Heart right ventricle (tissue), 16 donors: ENCODE data around the gene PARP4. TPM values are rescaled to one million over a fixed set of nuclear protein-coding genes. Genes with fewer than 3 reads are reported as not detected.
A peak's percentile ranks its signal among the peaks of the same experiment; 100 is the strongest.

Source experiments
- ATAC-seq, 8 donors: fragments of 200-7000 bp; cut with Tn5 transposase; one replicate each; pipeline ENCODE4 v1.9.1; 2020; ENCODE audit warnings: mild to moderate bottlenecking in 8 of 8, moderate library complexity in 8 of 8, moderate number of reproducible peaks in 1 of 8
- DNase-seq, 2 donors: peaks; one replicate each; pipeline ENCODE4 v3.0.0-alpha.2; 2020
- H3K27ac ChIP-seq, 10 donors: fragments of 200-600 bp; sonication (generic) in 2 of 10; one replicate each; pipeline versions ENCODE4 v1.5.0 to v1.8.0; 2020 to 2022; ENCODE audit warnings: mild to moderate bottlenecking in 3 of 10
- H3K27me3 ChIP-seq, 7 donors: fragments of 200-600 bp; one replicate each; pipeline ENCODE4 v1.8.0; 2021 to 2022; ENCODE audit warnings: mild to moderate bottlenecking in 2 of 7
- H3K36me3 ChIP-seq, 9 donors: fragments of 200-600 bp; sonication (generic) in 1 of 9; one replicate each; pipeline versions ENCODE4 v1.5.0 to v1.8.0; 2020 to 2022; ENCODE audit warnings: mild to moderate bottlenecking in 2 of 9
- H3K4me1 ChIP-seq, 9 donors: fragments of 200-600 bp; sonication (generic) in 1 of 9; one replicate each; pipeline versions ENCODE4 v1.5.0 to v1.8.0; 2020 to 2022; ENCODE audit warnings: mild to moderate bottlenecking in 4 of 9
- H3K4me3 ChIP-seq, 10 donors: fragments of 200-600 bp; sonication (generic) in 2 of 10; one replicate each; pipeline versions ENCODE4 v1.5.0 to v1.8.0; 2020 to 2022; ENCODE audit warnings: mild to moderate bottlenecking in 7 of 10, moderate library complexity in 2 of 10
- H3K9me3 ChIP-seq, 11 donors: fragments of 200-600 bp in 10 of 11; sonication (generic) in 2 of 11; one replicate each; pipeline versions ENCODE4 v1.5.0 to v1.8.0; 2013 to 2022; ENCODE audit warnings: mild to moderate bottlenecking in 2 of 11, control low read depth in 1 of 11, moderate library complexity in 1 of 11
- WGBS, 2 donors: extraction: QIAGEN DNeasy Blood & Tissue Kit; methylation state at CpG; one replicate each; pipeline ENCODE4 v1.1.7; 2013; ENCODE audit warnings: inconsistent platforms in 1 of 2; 5-methylcytosine and 5-hydroxymethylcytosine counted together
- intact Hi-C, 10 donors: fragments of 100-400 bp; cut with DNase I; formaldehyde crosslinking; loops; one replicate each; pipeline versions ENCODE4 v1.11.1 to v1.14.2; 2022
- polyA plus RNA-seq, 2 donors: library from polyadenylated mRNA; stranded (reverse); fragments of 200-250 nt; gene quantifications; one replicate each; pipeline ENCODE4 v1.2.3, GENCODE V29; 2013
- total RNA-seq, 10 donors: library from RNA; stranded (reverse); fragmentation: NEBNext Ultra II Directional in 3 of 10; extraction: Animal tissue kit (Norgen Biotek cat#: 25700) in 3 of 10; gene quantifications; one replicate each; pipeline versions ENCODE4 v1.2.1 to v1.2.4, GENCODE V29; 2021 to 2023
- TF ChIP-seq, protein P1 (sequence below), 9 donors: fragments of 200-600 bp; sonication (generic) in 2 of 9; IDR thresholded peaks; one replicate each; pipeline versions ENCODE4 v1.5.0 to v1.8.0; 2021 to 2022; ENCODE audit warnings: antibody characterized with exemption in 9 of 9, mild to moderate bottlenecking in 5 of 9, moderate library complexity in 1 of 9
- donor health status: Arrhythmogenic right ventricular cardiomyopathy.
- donor health status: ischemic (EF 13 %, LVEDD 7.1; RV severe dilation, severe dysfunction).
- donor health status: healthy with polysubstance abuse.
- donor health status: DM: no; HTN: yes; CAD: no.
- donor health status: DM: no; HTN: no; CAD: no.
- donor health status: ischemic (EF 25% LVEDD 6.9; RV normal size, moderate dysfunction).
- donor health status: ischemic (EF 25% LVEDD 5.7; RV mildly dilated, moderate dysfunction).
- donor health status: healthy.
- donor health status: DM: yes; HTN: yes; CAD: no.
- donor health status: Ischemic cardiomyopathy.
- donor health status: ischemic (EF 35%, LVEDD 5.7; RV mildly dilated, moderate dysfunction).
- donor health status: nonischemic (EF 11% LVEDD 7.7; RV severe dilation, severe dysfunction).
- donor health status: DM: yes; HTN: yes; CAD: no.
- donor health status: PGD.
- donor health status: ischemic (EF 29% LVEDD 5.4; RV normal size, mild dysfunction).
- donor health status: nonischemic (EF 23%, LVEDD 6.1; RV moderate dilation, normal function).

Gene PARP4
- total and polyA plus RNA-seq, 12 donors, result 8.3 to 33.6 (median 22.9) TPM

DNA sequence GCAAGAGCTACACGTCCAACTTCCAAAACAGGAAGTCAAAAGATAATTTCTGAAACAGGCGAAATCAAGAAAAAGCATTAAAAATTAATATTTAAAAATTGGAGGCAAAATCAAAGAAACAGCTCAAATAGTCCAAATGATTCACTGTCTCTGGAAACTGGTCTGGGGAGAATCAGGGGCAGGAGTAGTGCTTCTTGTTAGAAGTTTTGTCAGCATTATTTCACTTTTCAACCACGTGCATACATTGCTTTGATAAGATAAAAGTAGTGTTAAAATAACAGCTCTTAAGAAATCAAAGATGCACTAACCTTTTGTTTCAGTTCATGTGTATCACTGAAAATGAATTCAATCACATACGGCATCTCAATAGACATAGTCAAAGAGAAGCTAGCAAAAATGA is 53.8 kb downstream of the PARP4 start:
- H3K9me3 ChIP-seq, result no peaks in the 10 kb centered on the region
- ATAC-seq, result no peak
- no peaks in the 10 kb centered on the region for H3K27me3 ChIP-seq
- no peak overlapping the region for H3K4me3 ChIP-seq
- intact Hi-C loops, result no loop called here
- H3K36me3 ChIP-seq, result peaks cover 0 to 92% (median 29%) of the 10 kb centered on the region in 9 donors
- H3K4me1 ChIP-seq, result peaks cover 0 to 14% (median 0%) of the 10 kb centered on the region in 9 donors
- no peak for DNase-seq
- peak overlapping the region in 1 of 10 donors; percentile 5 for H3K27ac ChIP-seq
- 77 to 78% methylated on average over 4 of the region's 4 CpGs for WGBS, 2 donors
- TF ChIP-seq, protein P1, sequence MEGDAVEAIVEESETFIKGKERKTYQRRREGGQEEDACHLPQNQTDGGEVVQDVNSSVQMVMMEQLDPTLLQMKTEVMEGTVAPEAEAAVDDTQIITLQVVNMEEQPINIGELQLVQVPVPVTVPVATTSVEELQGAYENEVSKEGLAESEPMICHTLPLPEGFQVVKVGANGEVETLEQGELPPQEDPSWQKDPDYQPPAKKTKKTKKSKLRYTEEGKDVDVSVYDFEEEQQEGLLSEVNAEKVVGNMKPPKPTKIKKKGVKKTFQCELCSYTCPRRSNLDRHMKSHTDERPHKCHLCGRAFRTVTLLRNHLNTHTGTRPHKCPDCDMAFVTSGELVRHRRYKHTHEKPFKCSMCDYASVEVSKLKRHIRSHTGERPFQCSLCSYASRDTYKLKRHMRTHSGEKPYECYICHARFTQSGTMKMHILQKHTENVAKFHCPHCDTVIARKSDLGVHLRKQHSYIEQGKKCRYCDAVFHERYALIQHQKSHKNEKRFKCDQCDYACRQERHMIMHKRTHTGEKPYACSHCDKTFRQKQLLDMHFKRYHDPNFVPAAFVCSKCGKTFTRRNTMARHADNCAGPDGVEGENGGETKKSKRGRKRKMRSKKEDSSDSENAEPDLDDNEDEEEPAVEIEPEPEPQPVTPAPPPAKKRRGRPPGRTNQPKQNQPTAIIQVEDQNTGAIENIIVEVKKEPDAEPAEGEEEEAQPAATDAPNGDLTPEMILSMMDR (IDR thresholded peaks at IDR 0.05), result no peak

GRCh38 chr13:24456396-24456795 is 56.2 kb downstream of the PARP4 start:
- WGBS, 2 donors, result 94 to 95% methylated on average over 8 of the region's 8 CpGs
- ATAC-seq (no peak), DNase-seq (no peak)
- TF ChIP-seq, protein P1 (IDR thresholded peaks at IDR 0.05), result no peak
- intact Hi-C loops, result no loop called here
- Histone ChIP-seq H3K36me3 (peaks cover 0 to 100% (median 43%) of the 10 kb centered on the region in 9 donors), H3K27me3 (no peaks in the 10 kb centered on the region), H3K4me3 (no peak overlapping the region), H3K9me3 (no peaks in the 10 kb centered on the region), H3K27ac (no peak overlapping the region), H3K4me1 (peaks cover 0 to 14% (median 0%) of the 10 kb centered on the region in 9 donors)

DNA sequence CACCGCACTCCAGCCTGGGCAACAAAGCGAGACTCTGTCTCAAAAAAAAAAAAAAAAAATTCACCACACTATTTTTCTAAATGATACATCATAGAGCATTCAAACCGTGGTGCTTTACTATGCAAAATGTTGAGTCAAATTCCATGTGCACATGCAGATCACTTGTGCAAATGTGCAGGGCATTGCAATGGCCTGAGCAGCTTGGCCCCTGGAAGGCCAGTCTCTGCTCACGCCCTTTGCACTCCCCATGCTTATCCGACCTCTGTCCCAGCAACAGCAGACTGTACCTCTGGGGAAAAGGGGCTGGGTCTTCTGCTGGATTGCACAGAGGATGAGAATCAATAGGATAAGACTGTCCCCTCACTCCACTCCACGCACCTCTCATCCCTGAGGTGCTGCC is 58.5 kb downstream of the PARP4 start:
- H3K27me3 ChIP-seq, result no peaks in the 10 kb centered on the region
- no peak for DNase-seq
- WGBS, 2 donors, result 89 to 91% methylated on average over 5 to 6 of the region's 6 CpGs
- H3K27ac ChIP-seq, result no peak overlapping the region
- peaks cover 0 to 8% (median 0%) of the 10 kb centered on the region in 9 donors for H3K4me1 ChIP-seq
- peaks cover 0 to 100% (median 50%) of the 10 kb centered on the region in 9 donors for H3K36me3 ChIP-seq
- intact Hi-C loops, result no loop called here
- H3K9me3 ChIP-seq, result no peaks in the 10 kb centered on the region
- TF ChIP-seq, protein P1 (IDR thresholded peaks at IDR 0.05), result no peak
- no peak overlapping the region for H3K4me3 ChIP-seq
- ATAC-seq, result peak in 2 of 8 donors; percentile 10 to 47

GRCh38 chr13:24452044-24452443 is 60.5 kb downstream of the PARP4 start:
- TF ChIP-seq, protein P1 (IDR thresholded peaks at IDR 0.05), result no peak
- WGBS, 2 donors, result 89 to 91% methylated on average over 9 of the region's 9 CpGs
- no peak overlapping the region for H3K27ac ChIP-seq
- ATAC-seq, result no peak
- intact Hi-C loops, result no loop called here
- H3K27me3 ChIP-seq, result no peaks in the 10 kb centered on the region
- no peaks in the 10 kb centered on the region for H3K9me3 ChIP-seq
- H3K4me3 ChIP-seq, result no peak overlapping the region
- DNase-seq, result no peak
- H3K4me1 ChIP-seq, result peaks cover 0 to 8% (median 0%) of the 10 kb centered on the region in 9 donors
- H3K36me3 ChIP-seq, result peaks cover 0 to 97% (median 59%) of the 10 kb centered on the region in 9 donors
